GM19099 (cell line): ENCODE results near the gene CCDC30.
A peak's percentile ranks its signal among the peaks of the same experiment; 100 is the strongest.

ENCODE experiments used
- POLR2A ChIP-seq: IDR thresholded peaks from 3 replicates; pipeline ENCODE4 v1.6.1; 2011; ENCODE audit warnings: low read depth; ENCODE audit not compliant: insufficient read length; ENCODE audit errors: extremely low read depth

CCDC30 gene

DNA sequence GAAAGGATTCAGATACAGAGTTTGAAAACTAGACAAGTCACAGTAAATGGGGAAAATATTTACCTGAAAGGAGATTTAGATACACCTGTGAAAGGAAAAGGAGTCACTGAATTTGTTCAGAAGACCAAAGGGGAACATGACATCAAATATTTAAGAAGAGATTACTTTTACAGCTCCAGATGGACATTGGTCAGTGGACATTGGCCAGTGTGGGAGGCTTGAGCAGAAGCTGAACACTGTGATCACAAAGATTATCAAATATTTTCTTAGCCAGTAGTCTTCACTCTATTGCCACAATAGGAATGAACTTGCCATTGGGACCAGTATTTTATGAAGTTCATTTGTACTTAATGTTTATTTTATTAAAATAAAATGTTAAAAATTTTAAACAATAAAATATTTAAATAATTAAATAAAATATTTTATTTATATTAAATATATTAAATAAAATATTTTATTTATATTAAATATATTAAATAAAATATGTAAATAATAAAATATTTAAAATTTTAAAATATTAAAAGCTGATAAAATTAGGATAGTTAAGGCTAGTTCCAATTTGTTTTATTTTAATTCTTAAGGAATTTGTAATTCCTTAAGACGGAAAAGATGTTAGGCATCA is 94.3 kb downstream of the CCDC30 start:
- TF ChIP-seq POLR2A: no peak

- no peak for TF ChIP-seq POLR2A
Observed at GRCh38 chr1:42567038-42567437, 104.0 kb downstream of the CCDC30 start.

DNA sequence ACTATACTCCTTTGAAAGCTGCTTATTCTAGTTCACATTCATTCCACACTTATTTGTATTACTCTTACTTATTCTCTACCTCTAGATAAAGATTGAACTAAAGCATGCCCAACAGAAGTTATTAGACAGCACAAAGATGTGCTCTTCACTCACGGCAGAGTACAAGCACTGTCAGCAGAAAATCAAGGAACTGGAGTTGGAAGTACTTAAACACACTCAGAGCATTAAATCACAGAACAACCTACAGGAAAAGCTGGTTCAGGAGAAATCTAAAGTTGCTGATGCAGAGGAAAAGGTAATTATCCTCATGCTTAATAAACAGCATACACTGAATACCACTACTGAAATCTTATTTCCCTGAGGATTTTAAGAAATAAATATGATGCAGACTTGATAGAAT is 113.8 kb downstream of the CCDC30 start:
- no peak for TF ChIP-seq POLR2A

GRCh38 chr1:42586016-42586415 is 122.9 kb downstream of the CCDC30 start:
- no peak for TF ChIP-seq POLR2A

GRCh38 chr1:42587753-42588152 is 124.7 kb downstream of the CCDC30 start:
- no peak for TF ChIP-seq POLR2A

- no peak for TF ChIP-seq POLR2A
Observed at GRCh38 chr1:42592811-42593210, 129.7 kb downstream of the CCDC30 start.

GRCh38 chr1:42593486-42594100 is 130.5 kb downstream of the CCDC30 start:
- TF ChIP-seq POLR2A: no peak

GRCh38 chr1:42601472-42601871 is 138.4 kb downstream of the CCDC30 start:
- TF ChIP-seq POLR2A: no peak

GRCh38 chr1:42613803-42614131 is 150.7 kb downstream of the CCDC30 start:
- no peak for TF ChIP-seq POLR2A

- TF ChIP-seq POLR2A: no peak
Observed at GRCh38 chr1:42618866-42619265, 155.8 kb downstream of the CCDC30 start.

GRCh38 chr1:42620307-42620706 is 157.2 kb downstream of the CCDC30 start:
- TF ChIP-seq POLR2A: no peak

DNA sequence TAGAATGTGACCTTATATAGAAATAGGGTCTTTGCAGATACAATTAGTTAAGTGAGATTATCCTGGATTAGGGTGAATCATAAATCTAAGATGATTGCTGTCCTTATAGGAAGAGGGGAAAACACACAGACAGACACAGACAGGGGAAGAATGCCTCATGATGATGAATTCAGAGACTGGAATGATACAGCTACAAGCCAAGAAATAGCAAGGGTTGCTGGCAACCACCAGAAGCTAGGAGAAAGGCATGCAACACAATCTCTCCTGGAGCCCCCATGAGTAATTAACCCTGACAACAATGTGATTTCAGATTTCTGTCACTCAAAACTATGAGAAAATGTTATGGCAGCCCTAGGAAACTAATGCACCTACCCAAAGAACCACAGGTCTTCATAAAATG is 176.0 kb downstream of the CCDC30 start:
- TF ChIP-seq POLR2A: no peak

DNA sequence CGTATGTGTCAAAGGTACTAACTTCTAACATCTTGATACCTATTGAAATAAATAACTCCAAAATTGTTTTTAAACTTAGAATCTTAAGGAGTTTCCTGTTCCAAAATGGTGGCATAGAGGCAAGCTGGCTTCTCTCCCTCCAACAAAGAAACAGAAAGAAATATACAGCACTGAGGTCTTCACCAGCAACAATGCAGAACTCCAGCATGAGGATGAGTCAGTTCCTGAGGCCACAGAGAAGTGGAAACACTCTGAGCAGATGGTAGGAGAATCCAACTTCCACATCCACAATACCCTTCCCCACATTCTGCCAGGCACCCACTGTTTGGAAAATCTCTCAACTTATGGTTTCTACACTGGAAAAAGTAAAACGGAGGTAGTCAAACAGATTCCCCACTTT is 183.0 kb downstream of the CCDC30 start:
- TF ChIP-seq POLR2A: no peak

- no peak for TF ChIP-seq POLR2A
Observed at GRCh38 chr1:42657201-42657600, 194.1 kb downstream of the CCDC30 start.

- TF ChIP-seq POLR2A: peak; percentile 91
Observed at GRCh38 chr1:42657981-42658876, 195.1 kb downstream of the CCDC30 start, which contains the start of gene PPIH. TSS of gene PPIH (plus strand) at chr1:42658423. CDS start at chr1:42658447, 24 bp downstream.

GRCh38 chr1:42658877-42659337 is 195.8 kb downstream of the CCDC30 start:
- no peak for TF ChIP-seq POLR2A
